KMS-11 (cell line): ENCODE data around the gene ERAS.

ENCODE experiments used
- H2AFZ ChIP-seq: fragments of 200-600 bp; sonication (generic); 2 replicates; pipeline ENCODE4 v1.6.1; 2016; ENCODE audit warnings: antibody characterized with exemption, mixed run types, low read depth
- H3K27ac ChIP-seq: fragments of 200-600 bp; sonication (generic); 2 replicates; pipeline ENCODE4 v1.6.1; 2016; ENCODE audit warnings: mild to moderate bottlenecking, mixed run types
- H3K27me3 ChIP-seq: fragments of 200-600 bp; sonication (generic); 2 replicates; pipeline ENCODE4 v1.6.1; 2017; ENCODE audit warnings: mild to moderate bottlenecking, low read depth, mixed run types, moderate library complexity; ENCODE audit not compliant: insufficient read depth
- H3K36me3 ChIP-seq: fragments of 200-600 bp; sonication (generic); 2 replicates; pipeline ENCODE4 v1.6.1; 2017; ENCODE audit warnings: mild to moderate bottlenecking, mixed run types; ENCODE audit not compliant: insufficient read depth
- H3K4me1 ChIP-seq: fragments of 200-600 bp; sonication (generic); 2 replicates; pipeline ENCODE4 v1.6.1; 2016; ENCODE audit warnings: mild to moderate bottlenecking, low read depth, mixed run types; ENCODE audit not compliant: poor library complexity, severe bottlenecking
- H3K4me2 ChIP-seq: fragments of 200-600 bp; sonication (generic); 2 replicates; pipeline ENCODE4 v1.7.0; 2016; ENCODE audit warnings: mild to moderate bottlenecking, mixed run types
- H3K4me3 ChIP-seq: fragments of 200-600 bp; sonication (generic); IDR thresholded peaks from 2 replicates; pipeline ENCODE4 v1.6.1; 2017; ENCODE audit warnings: low read depth, low read length, mixed read lengths; ENCODE audit not compliant: insufficient read depth
- H3K79me2 ChIP-seq: fragments of 200-600 bp; sonication (generic); 2 replicates; pipeline ENCODE4 v1.6.1; 2016; ENCODE audit warnings: low read depth, mixed run types; ENCODE audit not compliant: insufficient read depth
- H3K9ac ChIP-seq: fragments of 200-600 bp; sonication (generic); 2 replicates; pipeline ENCODE4 v1.6.1; 2016; ENCODE audit warnings: mild to moderate bottlenecking, mixed run types
- H4K20me1 ChIP-seq: fragments of 200-600 bp; sonication (generic); 2 replicates; pipeline ENCODE4 v1.6.1; 2016; ENCODE audit warnings: mild to moderate bottlenecking, mixed run types; ENCODE audit not compliant: insufficient read depth
- CTCF ChIP-seq: fragments of 200-600 bp; sonication (generic); conservative IDR thresholded peaks from 2 replicates; pipeline ENCODE4 v1.6.1; 2017; ENCODE audit warnings: low read depth, mild to moderate bottlenecking, antibody characterized with exemption, low read length, moderate library complexity, mixed read lengths

ERAS gene

GRCh38 chrX:48824066-48824465 lies 2.2 kb upstream of the ERAS start:
- H4K20me1 ChIP-seq, result no peaks in the 10 kb centered on the region
- H3K79me2 ChIP-seq, result no peaks in the 10 kb centered on the region
- no peaks in the 10 kb centered on the region for H3K4me1 ChIP-seq
- H3K4me2 ChIP-seq, result no peak overlapping the region
- no peak overlapping the region for H2AFZ ChIP-seq
- TF ChIP-seq CTCF, result no peak
- no peak overlapping the region for H3K9ac ChIP-seq
- H3K4me3 ChIP-seq, result no peak overlapping the region
- H3K36me3 ChIP-seq, result no peaks in the 10 kb centered on the region
- no peak overlapping the region for H3K27ac ChIP-seq
- H3K27me3 ChIP-seq, result no peaks in the 10 kb centered on the region

GRCh38 chrX:48826876-48827653 lies 752 bp downstream of the ERAS start:
- H3K4me2 ChIP-seq, result no peak overlapping the region
- H2AFZ ChIP-seq, result no peak overlapping the region
- no peaks in the 10 kb centered on the region for H3K27me3 ChIP-seq
- H3K9ac ChIP-seq, result no peak overlapping the region
- H3K4me3 ChIP-seq, result no peak overlapping the region
- no peaks in the 10 kb centered on the region for H3K79me2 ChIP-seq
- no peak overlapping the region for H3K27ac ChIP-seq
- TF ChIP-seq CTCF, result no peak
- H3K4me1 ChIP-seq, result no peaks in the 10 kb centered on the region
- no peaks in the 10 kb centered on the region for H4K20me1 ChIP-seq
- no peaks in the 10 kb centered on the region for H3K36me3 ChIP-seq

- H3K4me2 ChIP-seq, result no peak overlapping the region
- TF ChIP-seq CTCF, result no peak
- no peak overlapping the region for H2AFZ ChIP-seq
These were observed 1.3 kb downstream of the ERAS start for GRCh38 chrX:48827654-48827968.

GRCh38 chrX:48829016-48829735 lies 2.9 kb downstream of the ERAS start:
- TF ChIP-seq CTCF, result no peak
- H3K9ac ChIP-seq, result no peak overlapping the region
- H3K79me2 ChIP-seq, result no peaks in the 10 kb centered on the region
- H2AFZ ChIP-seq, result no peak overlapping the region
- no peak overlapping the region for H3K4me3 ChIP-seq
- no peaks in the 10 kb centered on the region for H3K36me3 ChIP-seq
- no peak overlapping the region for H3K27ac ChIP-seq
- H3K27me3 ChIP-seq, result no peaks in the 10 kb centered on the region
- no peak overlapping the region for H3K4me2 ChIP-seq
- H3K4me1 ChIP-seq, result no peaks in the 10 kb centered on the region
- no peaks in the 10 kb centered on the region for H4K20me1 ChIP-seq

More at GRCh38 chrX:48827654-48827968, 1.3 kb downstream of the ERAS start:
- Histone ChIP-seq H4K20me1 (no peaks in the 10 kb centered on the region), H3K79me2 (no peaks in the 10 kb centered on the region), H3K36me3 (no peaks in the 10 kb centered on the region), H3K9ac (no peak overlapping the region), H3K4me3 (no peak overlapping the region), H3K4me1 (no peaks in the 10 kb centered on the region), H3K27ac (no peak overlapping the region), H3K27me3 (no peaks in the 10 kb centered on the region)
